ENCODE data around the gene CAD.

Gene CAD

GRCh38 chr2:27198627-27199026 is 18.5 kb upstream of the CAD start:
- no peak for DNase-seq (ENCODE audit: low read depth)

- DNase-seq (ENCODE audit: low read depth) = no peak
These were observed 17.9 kb upstream of the CAD start for GRCh38 chr2:27199241-27199640.

DNA sequence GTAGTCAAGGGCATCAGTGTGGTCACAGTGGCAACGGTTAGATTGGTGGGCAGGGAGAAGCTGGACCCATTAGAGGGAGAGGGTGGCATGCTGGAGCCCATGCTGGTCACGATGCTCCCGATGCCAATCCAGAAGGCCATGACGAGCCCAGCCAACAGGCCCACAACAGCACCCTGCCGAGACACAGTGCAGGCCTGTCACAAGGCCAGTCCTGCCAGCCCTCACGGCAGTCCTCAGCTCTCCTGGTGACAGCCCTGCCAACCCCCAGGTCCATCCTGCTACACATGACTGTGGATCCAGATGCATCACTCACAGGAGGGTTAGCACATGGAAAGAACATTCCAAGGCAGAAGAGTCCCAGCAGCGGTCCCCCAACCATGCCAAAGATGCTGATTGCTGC is 15.5 kb upstream of the CAD start:
- no peak for DNase-seq (ENCODE audit: low read depth)

DNA sequence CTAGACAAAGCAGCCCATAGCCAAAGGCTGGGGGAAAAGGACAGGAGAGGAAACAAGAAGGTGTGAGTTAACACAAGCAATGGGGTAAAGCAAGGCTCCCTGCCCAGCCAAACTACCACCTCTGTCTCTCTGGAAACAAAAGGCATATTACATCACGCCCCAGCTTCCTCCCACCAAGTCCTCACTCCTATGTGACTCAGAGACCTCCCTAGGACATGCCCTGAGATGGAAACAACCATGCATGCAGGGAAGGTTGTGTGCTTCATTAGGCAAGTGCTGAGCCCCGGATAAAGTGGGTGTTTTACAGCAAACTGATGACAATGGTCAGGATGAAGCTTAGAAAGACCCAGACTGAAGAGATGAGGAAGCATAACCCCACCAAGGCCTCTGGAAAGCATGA is 14.3 kb upstream of the CAD start:
- no peak for DNase-seq (ENCODE audit: low read depth)

GRCh38 chr2:27203741-27204140 is 13.4 kb upstream of the CAD start:
- DNase-seq (ENCODE audit: low read depth) = no peak

GRCh38 chr2:27204566-27204965 is 12.6 kb upstream of the CAD start:
- no peak for DNase-seq (ENCODE audit: low read depth)

DNA sequence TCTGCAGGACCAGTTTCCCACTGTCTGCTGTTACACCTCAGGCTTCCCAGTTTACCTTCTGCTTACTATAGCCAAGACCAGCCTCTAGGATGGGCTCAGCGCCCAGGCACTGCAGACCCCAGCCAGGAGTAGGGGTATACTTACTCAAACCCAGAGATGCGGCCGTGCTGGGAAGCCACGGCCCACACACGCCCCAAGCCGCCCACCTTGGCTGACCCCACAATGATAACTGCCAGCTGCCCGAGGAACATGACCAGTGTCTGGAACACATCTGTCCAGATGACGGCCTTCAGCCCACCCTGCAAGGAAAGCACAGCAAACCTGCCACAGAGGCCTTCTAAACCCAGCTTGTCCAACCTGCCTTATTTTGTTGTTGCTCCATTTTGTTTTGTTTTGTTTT is 12.0 kb upstream of the CAD start:
- no peak for DNase-seq (ENCODE audit: low read depth)

DNA sequence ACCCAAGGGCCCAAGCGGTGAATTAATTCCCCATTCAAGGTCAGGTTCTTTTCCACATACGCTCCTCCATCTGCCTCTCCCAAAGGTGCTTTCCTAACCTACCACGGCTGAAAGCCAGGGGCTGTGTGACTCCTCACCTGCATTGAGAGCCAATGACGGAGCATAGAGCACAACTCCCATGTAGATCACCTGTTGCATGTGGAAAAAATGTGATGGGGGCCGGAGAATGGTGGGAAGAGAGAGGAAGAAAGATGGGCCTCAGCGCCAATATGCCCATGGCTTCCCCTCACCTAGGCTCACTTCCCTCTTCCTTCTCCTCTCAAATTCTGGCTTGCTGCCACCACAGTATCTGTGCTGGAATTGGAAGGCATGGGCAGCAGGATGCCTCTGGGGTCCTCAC is 10.8 kb upstream of the CAD start:
- no peak for DNase-seq (ENCODE audit: low read depth)

- no peak for DNase-seq (ENCODE audit: low read depth)
These were observed 8.6 kb upstream of the CAD start for GRCh38 chr2:27208486-27209050.

DNA sequence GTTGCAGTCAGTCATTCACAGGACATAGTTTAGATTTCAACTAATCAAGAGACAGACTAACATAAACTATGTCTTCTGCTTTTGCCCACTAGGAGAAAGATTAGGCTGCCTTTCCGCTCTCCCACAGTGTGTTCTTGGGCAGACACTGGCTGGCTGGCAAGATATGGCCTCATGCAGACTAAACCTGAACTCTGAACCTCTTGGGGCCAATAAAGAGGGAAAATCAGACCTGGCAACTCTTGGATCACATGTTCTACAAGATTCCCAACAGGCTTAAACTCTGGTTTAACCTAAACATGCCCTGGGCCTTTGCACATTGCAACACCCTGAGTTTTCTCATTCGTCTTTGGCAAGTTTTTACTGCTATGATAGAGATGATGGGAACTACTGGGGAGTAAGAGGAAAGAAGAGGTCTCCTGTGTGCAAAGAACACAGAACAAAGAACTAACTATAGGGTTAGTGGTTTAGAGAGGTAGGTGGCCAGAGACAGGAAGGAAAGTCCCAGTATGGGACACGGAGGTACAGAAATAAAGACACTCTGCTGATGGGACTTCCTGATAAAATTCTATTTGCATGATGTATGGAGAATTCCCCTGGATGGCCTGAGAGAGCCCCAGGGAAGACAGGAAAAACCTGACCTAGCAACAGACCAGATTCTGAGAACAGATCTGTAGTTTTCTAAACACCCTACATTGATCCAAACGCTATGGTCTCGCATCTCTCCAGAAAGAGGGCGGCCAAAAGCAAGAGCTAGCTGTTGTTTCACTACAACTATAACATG is 7.4 kb upstream of the CAD start:
- DNase-seq (ENCODE audit: low read depth) = no peak

- DNase-seq (ENCODE audit: low read depth) = no peak
These were observed 5.8 kb upstream of the CAD start for GRCh38 chr2:27211241-27211942.

DNA sequence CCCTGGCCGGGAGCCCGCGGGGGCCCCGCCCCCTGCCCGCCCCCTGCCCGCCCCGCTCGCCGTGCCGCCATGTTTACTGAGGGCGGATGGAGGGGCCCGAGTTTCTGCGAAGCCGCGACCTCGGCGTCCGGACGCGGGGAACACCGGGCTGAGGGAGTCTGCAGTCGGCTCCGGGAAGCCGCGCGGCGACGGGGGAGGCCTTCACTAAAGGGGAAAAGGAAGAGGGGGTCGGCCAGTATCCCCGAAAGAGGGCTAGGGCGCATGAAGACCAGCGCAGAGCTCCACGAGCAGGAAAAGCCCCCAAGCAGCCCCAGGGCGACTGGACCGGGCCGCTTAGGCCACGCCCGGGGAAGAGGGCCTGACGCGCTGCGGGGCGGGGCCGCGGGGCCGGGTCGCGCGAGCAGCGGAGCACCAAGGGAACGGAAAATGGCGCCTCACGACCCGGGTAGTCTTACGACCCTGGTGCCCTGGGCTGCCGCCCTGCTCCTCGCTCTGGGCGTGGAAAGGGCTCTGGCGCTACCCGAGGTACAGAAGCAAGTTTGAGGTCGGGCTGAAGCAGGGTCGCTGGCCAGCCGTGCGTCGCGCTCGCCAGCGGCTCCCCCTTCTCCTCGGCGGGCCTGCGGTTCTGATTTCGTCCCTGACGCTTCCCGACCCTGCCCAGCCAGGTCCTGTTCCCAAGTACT is 5.1 kb upstream of the CAD start, which contains the start of the genes ATRAID and SLC5A6:
Gene ATRAID, plus strand, starts transcription at position 99 of the 683 bp plus-strand sequence. Its CDS starts 328 bp downstream, at position 427.
Gene SLC5A6, minus strand, starts transcription at position 326 of the 683 bp plus-strand sequence. CDS start 4,618 bp downstream, outside the sequence.
- DNase-seq (ENCODE audit: low read depth) = peak; percentile 80

- DNase-seq (ENCODE audit: low read depth) = peak; percentile 31
These were observed 4.3 kb upstream of the CAD start for GRCh38 chr2:27212626-27213471.

DNA sequence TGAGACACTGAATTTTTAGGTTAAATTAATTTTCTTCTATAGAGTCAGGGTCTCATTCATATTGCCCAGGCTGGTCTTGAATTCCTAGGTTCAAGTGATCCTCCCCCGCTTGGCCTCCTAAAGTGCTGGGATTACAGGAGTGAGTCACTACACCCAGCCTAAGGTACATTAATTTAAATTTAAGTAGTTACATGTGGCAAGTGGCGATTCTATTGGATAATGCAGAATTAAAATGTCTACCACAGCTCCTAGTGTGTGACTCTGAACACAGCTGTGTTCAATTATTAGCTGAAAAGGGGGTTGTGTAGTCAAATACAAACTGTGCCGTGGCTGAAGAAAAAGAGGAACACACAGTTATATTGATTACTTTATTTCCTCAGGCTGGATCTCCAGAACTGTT is 2.2 kb upstream of the CAD start:
- DNase-seq (ENCODE audit: low read depth) = peak; percentile 38

GRCh38 chr2:27216416-27217137 is 592 bp upstream of the CAD start:
- DNase-seq (ENCODE audit: low read depth) = no peak

GRCh38 chr2:27218614-27219013 is 1.4 kb downstream of the CAD start:
- DNase-seq (ENCODE audit: low read depth) = no peak

- no peak for DNase-seq (ENCODE audit: low read depth)
These were observed 1.9 kb downstream of the CAD start for GRCh38 chr2:27219091-27219490.

GRCh38 chr2:27220091-27220490 is 2.9 kb downstream of the CAD start:
- no peak for DNase-seq (ENCODE audit: low read depth)

DNA sequence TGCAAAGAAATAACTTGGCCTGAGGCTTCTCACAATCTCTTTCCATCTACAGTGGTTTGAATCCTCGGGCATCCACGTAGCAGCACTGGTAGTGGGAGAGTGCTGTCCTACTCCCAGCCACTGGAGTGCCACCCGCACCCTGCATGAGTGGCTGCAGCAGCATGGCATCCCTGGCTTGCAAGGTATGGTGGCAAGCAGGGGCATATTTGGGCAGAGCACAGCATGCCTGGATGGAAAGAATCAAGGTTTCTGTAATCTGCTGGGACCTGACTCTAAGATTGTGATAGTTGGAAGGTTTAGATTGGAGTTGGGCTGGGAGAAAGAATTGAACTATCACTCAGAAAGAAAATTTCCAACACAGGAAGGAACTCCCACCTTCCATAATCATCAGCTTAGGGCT is 4.0 kb downstream of the CAD start:
- DNase-seq (ENCODE audit: low read depth) = no peak

- no peak for DNase-seq (ENCODE audit: low read depth)
These were observed 5.2 kb downstream of the CAD start for GRCh38 chr2:27222407-27222806.

DNA sequence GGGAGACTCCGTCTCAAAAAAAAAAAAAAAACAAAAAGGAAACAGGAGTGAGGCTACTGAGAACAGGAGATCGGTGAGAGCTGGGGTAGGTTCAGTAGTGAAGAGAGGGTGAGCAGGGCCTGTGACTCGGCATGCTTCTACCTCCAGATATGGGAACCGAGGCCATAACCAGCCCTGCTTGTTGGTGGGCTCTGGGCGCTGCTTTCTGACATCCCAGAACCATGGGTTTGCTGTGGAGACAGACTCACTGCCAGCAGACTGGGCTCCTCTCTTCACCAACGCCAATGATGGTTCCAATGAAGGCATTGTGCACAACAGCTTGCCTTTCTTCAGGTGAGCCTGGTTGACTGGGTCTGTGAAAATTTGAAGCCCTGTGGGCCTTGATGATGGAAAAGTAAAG is 6.2 kb downstream of the CAD start:
- DNase-seq (ENCODE audit: low read depth) = no peak
